Neural cell (in vitro differentiated cells): Measurements from ENCODE around the gene SPDYE16.
"Not testable (repeated sequence)": the region's sequence is repeated elsewhere in the genome, so short reads cannot be mapped to it uniquely, and the experiment has no call there.

Source experiments
- EP300 ChIP-seq: fragments of 450-650 bp; conservative IDR thresholded peaks from 2 replicates; pipeline ENCODE4 v1.6.1; 2014; ENCODE audit warnings: antibody characterized with exemption, mild to moderate bottlenecking, moderate library complexity; ENCODE audit not compliant: poor library complexity, severe bottlenecking
- EZH2 ChIP-seq: fragments of 200-600, 300-800 bp; shearing (Covaris generic), sonication (generic); IDR thresholded peaks from 2 replicates; pipeline ENCODE4 v1.6.1; 2014; ENCODE audit warnings: antibody characterized with exemption, low read length, borderline replicate concordance, mild to moderate bottlenecking; ENCODE audit not compliant: insufficient read depth, poor library complexity, severe bottlenecking
- RAD21 ChIP-seq: fragments of 450-650 bp; conservative IDR thresholded peaks from 2 replicates; pipeline ENCODE4 v1.6.1; 2014; ENCODE audit warnings: antibody characterized with exemption, mild to moderate bottlenecking, moderate library complexity
- TF ChIP-seq, protein P1 (sequence below): fragments of 450-650 bp; IDR thresholded peaks from 2 replicates; pipeline ENCODE4 v1.5.1; 2014; ENCODE audit warnings: antibody characterized with exemption, mild to moderate bottlenecking, moderate library complexity; ENCODE audit not compliant: poor library complexity, severe bottlenecking

DNA sequence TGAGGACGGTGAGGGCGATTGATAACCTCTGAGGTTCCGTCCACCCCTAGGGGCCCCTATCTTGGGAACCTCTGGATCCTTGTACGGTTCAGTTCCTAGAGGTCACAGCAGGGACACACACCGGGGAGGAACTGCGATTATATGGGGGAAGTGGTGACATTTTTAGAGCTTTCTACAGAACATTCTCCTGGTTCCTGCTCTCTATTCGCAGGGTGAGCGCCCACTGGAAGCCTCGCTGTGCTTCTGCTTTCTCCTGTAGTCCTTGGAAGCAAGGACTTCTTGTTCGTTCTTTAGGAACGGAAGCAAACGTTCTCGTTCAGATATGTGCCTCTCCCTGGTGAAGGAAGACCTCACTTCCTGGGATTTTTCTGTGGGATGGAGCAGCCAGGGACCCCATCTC lies 55.1 kb downstream of the SPDYE16 start:
- not testable (repeated sequence) for TF ChIP-seq EZH2, EP300, RAD21
- TF ChIP-seq, protein P1, sequence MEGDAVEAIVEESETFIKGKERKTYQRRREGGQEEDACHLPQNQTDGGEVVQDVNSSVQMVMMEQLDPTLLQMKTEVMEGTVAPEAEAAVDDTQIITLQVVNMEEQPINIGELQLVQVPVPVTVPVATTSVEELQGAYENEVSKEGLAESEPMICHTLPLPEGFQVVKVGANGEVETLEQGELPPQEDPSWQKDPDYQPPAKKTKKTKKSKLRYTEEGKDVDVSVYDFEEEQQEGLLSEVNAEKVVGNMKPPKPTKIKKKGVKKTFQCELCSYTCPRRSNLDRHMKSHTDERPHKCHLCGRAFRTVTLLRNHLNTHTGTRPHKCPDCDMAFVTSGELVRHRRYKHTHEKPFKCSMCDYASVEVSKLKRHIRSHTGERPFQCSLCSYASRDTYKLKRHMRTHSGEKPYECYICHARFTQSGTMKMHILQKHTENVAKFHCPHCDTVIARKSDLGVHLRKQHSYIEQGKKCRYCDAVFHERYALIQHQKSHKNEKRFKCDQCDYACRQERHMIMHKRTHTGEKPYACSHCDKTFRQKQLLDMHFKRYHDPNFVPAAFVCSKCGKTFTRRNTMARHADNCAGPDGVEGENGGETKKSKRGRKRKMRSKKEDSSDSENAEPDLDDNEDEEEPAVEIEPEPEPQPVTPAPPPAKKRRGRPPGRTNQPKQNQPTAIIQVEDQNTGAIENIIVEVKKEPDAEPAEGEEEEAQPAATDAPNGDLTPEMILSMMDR: not testable (repeated sequence)
